Measurements from ENCODE around the gene CCDC150.

DNA sequence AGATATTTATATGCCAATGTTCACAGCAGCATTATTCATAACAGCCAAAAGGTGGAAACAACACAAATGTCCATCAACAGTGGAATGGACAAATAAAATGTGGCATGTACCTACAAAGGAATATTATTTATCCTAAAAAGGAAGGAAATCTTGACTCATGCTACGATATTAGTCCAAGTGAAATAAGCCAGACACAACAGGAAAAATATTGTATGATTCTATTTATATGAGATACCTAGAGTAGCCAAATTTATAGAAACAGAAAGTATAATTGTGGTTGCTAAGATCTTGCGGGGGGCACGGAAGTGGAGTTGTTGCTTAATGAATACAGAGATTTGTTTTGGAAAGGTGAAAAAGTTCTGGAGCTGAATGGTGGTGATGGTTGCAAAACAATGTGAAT is 33.0 kb upstream of the CCDC150 start:
- TF ChIP-seq, protein P1, sequence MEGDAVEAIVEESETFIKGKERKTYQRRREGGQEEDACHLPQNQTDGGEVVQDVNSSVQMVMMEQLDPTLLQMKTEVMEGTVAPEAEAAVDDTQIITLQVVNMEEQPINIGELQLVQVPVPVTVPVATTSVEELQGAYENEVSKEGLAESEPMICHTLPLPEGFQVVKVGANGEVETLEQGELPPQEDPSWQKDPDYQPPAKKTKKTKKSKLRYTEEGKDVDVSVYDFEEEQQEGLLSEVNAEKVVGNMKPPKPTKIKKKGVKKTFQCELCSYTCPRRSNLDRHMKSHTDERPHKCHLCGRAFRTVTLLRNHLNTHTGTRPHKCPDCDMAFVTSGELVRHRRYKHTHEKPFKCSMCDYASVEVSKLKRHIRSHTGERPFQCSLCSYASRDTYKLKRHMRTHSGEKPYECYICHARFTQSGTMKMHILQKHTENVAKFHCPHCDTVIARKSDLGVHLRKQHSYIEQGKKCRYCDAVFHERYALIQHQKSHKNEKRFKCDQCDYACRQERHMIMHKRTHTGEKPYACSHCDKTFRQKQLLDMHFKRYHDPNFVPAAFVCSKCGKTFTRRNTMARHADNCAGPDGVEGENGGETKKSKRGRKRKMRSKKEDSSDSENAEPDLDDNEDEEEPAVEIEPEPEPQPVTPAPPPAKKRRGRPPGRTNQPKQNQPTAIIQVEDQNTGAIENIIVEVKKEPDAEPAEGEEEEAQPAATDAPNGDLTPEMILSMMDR (IDR thresholded peaks at IDR 0.05; ENCODE audit: low read depth, low read length): no peak
- TF ChIP-seq POLR2A (IDR thresholded peaks at IDR 0.05; ENCODE audit: extremely low read depth, insufficient read length): no peak
- no peak for TF ChIP-seq MYC (IDR thresholded peaks at IDR 0.05; ENCODE audit: low read depth, low read length)
- TF ChIP-seq, protein P2, sequence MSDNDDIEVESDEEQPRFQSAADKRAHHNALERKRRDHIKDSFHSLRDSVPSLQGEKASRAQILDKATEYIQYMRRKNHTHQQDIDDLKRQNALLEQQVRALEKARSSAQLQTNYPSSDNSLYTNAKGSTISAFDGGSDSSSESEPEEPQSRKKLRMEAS (IDR thresholded peaks at IDR 0.05; ENCODE audit: low read depth, low read length): no peak
